K562 (cell line): ENCODE results near the gene RALGAPB. TPM values are rescaled to one million over a fixed set of nuclear protein-coding genes. Genes with fewer than 3 reads are reported as not detected.
A peak's percentile ranks its signal among the peaks of the same experiment; 100 is the strongest.

Source experiments
- BRD4 ChIP-seq: fragments of 200-600 bp; sonication (generic); IDR thresholded peaks from 2 replicates; pipeline ENCODE4 v1.6.1; 2017; ENCODE audit warnings: inconsistent platforms
- CAMTA2 ChIP-seq: fragments of 250-450 bp; sonication (Bioruptor Pico); conservative IDR thresholded peaks from 2 replicates; pipeline ENCODE4 v1.5.1; 2022
- CBFB ChIP-seq: sonication (generic); formaldehyde crosslinking; IDR thresholded peaks from 2 replicates; pipeline ENCODE4 v1.4.0; 2020; ENCODE audit warnings: mild to moderate bottlenecking, missing genetic modification reagents
- ELK3 ChIP-seq: fragments of 450-650 bp; formaldehyde crosslinking; IDR thresholded peaks from 2 replicates; pipeline ENCODE4 v1.4.0; 2020; ENCODE audit warnings: mild to moderate bottlenecking
- GATAD2B ChIP-seq: fragments of 450-650 bp; IDR thresholded peaks from 2 replicates; pipeline ENCODE4 v1.6.1; 2017; ENCODE audit warnings: mild to moderate bottlenecking, borderline replicate concordance
- HDGF ChIP-seq: fragments of 450-650 bp; IDR thresholded peaks from 2 replicates; pipeline ENCODE4 v1.6.1; 2016
- IFI16 ChIP-seq: fragments of 250-450 bp; sonication (Bioruptor Pico); IDR thresholded peaks from 2 replicates; pipeline ENCODE4 v2.1.2; 2022; ENCODE audit warnings: mild to moderate bottlenecking, inconsistent platforms
- LARP7 ChIP-seq: fragments of 450-650 bp; IDR thresholded peaks from 2 replicates; pipeline ENCODE4 v1.6.1; 2016
- MED1 ChIP-seq: sonication (generic); formaldehyde crosslinking; IDR thresholded peaks from 2 replicates; pipeline ENCODE4 v1.8.1; 2023; ENCODE audit warnings: missing genetic modification reagents, borderline replicate concordance
- POLR2H ChIP-seq: IDR thresholded peaks from 2 replicates; pipeline ENCODE4 v1.6.1; 2016; ENCODE audit warnings: missing genetic modification characterization, low read depth, mild to moderate bottlenecking, control low read depth, missing compliant biosample characterization, moderate library complexity
- RBM34 ChIP-seq: fragments of 200-400 bp; formaldehyde crosslinking; IDR thresholded peaks from 2 replicates; pipeline ENCODE4 v1.6.1; 2018; ENCODE audit warnings: low read length, borderline replicate concordance; ENCODE audit not compliant: insufficient read depth
- SETDB1 ChIP-seq: IDR thresholded peaks from one replicate; pipeline ENCODE4 v1.6.1; 2012; ENCODE audit warnings: low read length, control low read depth, inconsistent platforms
- SREBF1 ChIP-seq: fragments of 150-350 bp; IDR thresholded peaks from 2 replicates; pipeline ENCODE4 v1.6.1; 2014; ENCODE audit warnings: antibody characterized with exemption, low read depth, low read length, borderline replicate concordance
- TBP ChIP-seq: optimal IDR thresholded peaks from 2 replicates; pipeline ENCODE3; 2011; ENCODE audit warnings: low read depth, low read length, improper control_type of control experiment
- TCF7 ChIP-seq: sonication (generic); IDR thresholded peaks from 2 replicates; pipeline ENCODE4 v1.6.1; 2016; ENCODE audit warnings: antibody characterized with exemption, borderline replicate concordance
- TRIM28 ChIP-seq: fragments of 450-650 bp; IDR thresholded peaks from 2 replicates; pipeline ENCODE4 v1.6.1; 2017
- XRCC4 ChIP-seq: IDR thresholded peaks from one replicate; pipeline ENCODE4 v1.6.1; 2011; ENCODE audit not compliant: insufficient read depth, insufficient read length; ENCODE audit errors: extremely low read depth
- ZKSCAN1 ChIP-seq: fragments of 150-350 bp; IDR thresholded peaks from 2 replicates; pipeline ENCODE4 v1.6.1; 2016; ENCODE audit warnings: low read depth, low read length
- ZNF232 ChIP-seq: sonication (generic); formaldehyde crosslinking; IDR thresholded peaks from 2 replicates; pipeline ENCODE4 v1.8.0; 2022; ENCODE audit warnings: mild to moderate bottlenecking, missing genetic modification reagents
- ZNF24 ChIP-seq: fragments of 450-650 bp; IDR thresholded peaks from 2 replicates; pipeline ENCODE4 v1.6.1; 2016
- ZNF584 ChIP-seq: fragments of 200-800 bp; sonication (Bioruptor generic); IDR thresholded peaks from 2 replicates; pipeline ENCODE4 v1.6.1; 2016; ENCODE audit warnings: low read depth, mild to moderate bottlenecking, missing genetic modification characterization, missing compliant biosample characterization
- ZNF589 ChIP-seq: fragments of 200-800 bp; sonication (Bioruptor generic); IDR thresholded peaks from 2 replicates; pipeline ENCODE4 v1.6.1; 2016; ENCODE audit warnings: low read depth, missing genetic modification characterization, missing compliant biosample characterization
- ZZZ3 ChIP-seq: fragments of 450-650 bp; IDR thresholded peaks from 2 replicates; pipeline ENCODE4 v1.6.1; 2016; ENCODE audit warnings: antibody characterized with exemption, mild to moderate bottlenecking, moderate library complexity
- polyA plus RNA-seq, 8 experiments: library from polyadenylated mRNA; depleted of rRNA in 4 of 8; stranded (reverse) in 5 of 8; unstranded in 3 of 8; fragments of >200 nt; fragmentation: Nextera tagmentation in 2 of 8; fragmentation: Illumina TruSeq in 1 of 8; extraction: Ambion mirVana in 2 of 8; extraction: Trizol in 1 of 8; gene quantifications; 2 replicates each; pipeline versions ENCODE4 v1.2.1 to v1.2.3, GENCODE V29; 2011 to 2014; ENCODE audit warnings: inconsistent platforms in 1 of 8, missing spikeins in 1 of 8
- total RNA-seq, 7 experiments: library from RNA; depleted of rRNA in 6 of 7; stranded (reverse); fragments of >200 nt in 6 of 7; fragmentation: Illumina TruSeq in 2 of 7; extraction: Trizol in 2 of 7; gene quantifications; 2 replicates each; pipeline versions ENCODE4 v1.2.1 to v1.2.3, GENCODE V29; 2011 to 2021; ENCODE audit warnings: low replicate concordance in 1 of 7
- TF ChIP-seq, protein P1 (sequence below): IDR thresholded peaks from 2 replicates; pipeline ENCODE4 v1.6.1; 2011; ENCODE audit not compliant: insufficient read length; ENCODE audit errors: extremely low read depth
- TF ChIP-seq, protein P2 (sequence below): fragments of 250-450 bp; sonication (Bioruptor Pico); IDR thresholded peaks from 2 replicates; pipeline ENCODE4 v1.6.1; 2021; ENCODE audit warnings: mild to moderate bottlenecking
- TF ChIP-seq, protein P3 (sequence below): sonication (generic); formaldehyde crosslinking; IDR thresholded peaks from 2 replicates; pipeline ENCODE4 v1.8.1; 2023; ENCODE audit warnings: mild to moderate bottlenecking, missing genetic modification reagents

Gene RALGAPB
- total and polyA plus RNA-seq, 9 of the 15 experiments (the other 6 are each of a cell fraction or from before 2014, with no cell fraction given): 4.3 to 25.6 (median 13.6) TPM

DNA sequence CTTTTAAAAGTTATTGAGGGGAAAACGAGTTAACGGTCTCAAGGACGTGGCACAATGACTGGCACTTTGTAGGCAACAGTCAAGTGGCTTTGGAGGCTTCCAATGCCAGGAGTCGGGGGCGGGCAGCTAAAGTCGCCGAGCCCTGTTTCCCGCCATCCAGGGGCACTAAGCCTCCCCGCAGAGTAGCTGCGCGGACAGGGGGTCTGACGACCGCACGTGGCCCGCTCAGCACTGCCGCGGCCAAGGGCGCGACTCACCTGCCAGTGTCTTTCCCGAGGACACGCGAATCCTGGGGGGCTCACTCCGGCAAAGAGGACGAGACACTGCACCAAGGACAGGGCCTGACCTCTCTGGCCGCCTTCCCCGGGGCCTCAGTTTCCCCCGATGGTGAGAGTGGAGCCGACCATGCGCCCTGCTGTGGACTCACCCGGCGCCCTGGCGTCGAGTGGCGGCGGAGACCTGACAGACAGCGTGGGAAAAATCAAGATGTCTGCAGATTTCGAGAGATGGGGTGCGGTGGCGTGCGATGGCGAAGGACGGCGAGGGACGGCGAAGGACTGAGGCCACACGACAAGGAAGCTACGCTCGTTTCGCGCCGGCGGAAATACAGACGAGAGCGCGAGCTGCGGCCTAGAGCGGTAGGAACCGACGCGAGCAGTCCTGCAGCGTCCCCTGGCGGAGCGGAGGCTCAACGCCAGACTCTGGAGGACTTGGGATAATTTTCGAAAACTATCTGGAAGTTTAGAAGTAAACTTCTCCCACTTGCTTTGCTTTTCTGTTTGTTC lies 37.7 kb upstream of the RALGAPB start, which contains the start of gene SNHG17 (continued):
- no peak for TF ChIP-seq RBM34
- TF ChIP-seq, protein P1, sequence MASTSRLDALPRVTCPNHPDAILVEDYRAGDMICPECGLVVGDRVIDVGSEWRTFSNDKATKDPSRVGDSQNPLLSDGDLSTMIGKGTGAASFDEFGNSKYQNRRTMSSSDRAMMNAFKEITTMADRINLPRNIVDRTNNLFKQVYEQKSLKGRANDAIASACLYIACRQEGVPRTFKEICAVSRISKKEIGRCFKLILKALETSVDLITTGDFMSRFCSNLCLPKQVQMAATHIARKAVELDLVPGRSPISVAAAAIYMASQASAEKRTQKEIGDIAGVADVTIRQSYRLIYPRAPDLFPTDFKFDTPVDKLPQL: peak; percentile 79
- peak; percentile 61 for TF ChIP-seq SETDB1
- TF ChIP-seq ZKSCAN1: no peak; the same call in 1 of the 2 replicates
- peak; percentile 97 for TF ChIP-seq ZZZ3
- no peak for TF ChIP-seq ZNF584 (CRISPR knock-in tag)
- TF ChIP-seq, protein P2, sequence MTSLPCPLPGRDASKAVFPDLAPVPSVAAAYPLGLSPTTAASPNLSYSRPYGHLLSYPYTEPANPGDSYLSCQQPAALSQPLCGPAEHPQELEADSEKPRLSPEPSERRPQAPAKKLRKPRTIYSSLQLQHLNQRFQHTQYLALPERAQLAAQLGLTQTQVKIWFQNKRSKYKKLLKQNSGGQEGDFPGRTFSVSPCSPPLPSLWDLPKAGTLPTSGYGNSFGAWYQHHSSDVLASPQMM (CRISPR knock-in tag): no peak
- TF ChIP-seq SREBF1: no peak
- peak; percentile 96 for TF ChIP-seq POLR2H (tag)
- TF ChIP-seq ZNF24: peak; percentile 64
- peak; percentile 94 for TF ChIP-seq BRD4
- peak; percentile 91 for TF ChIP-seq GATAD2B
- peak; percentile 84; the same call in 1 of the 2 replicates for TF ChIP-seq ZNF232 (CRISPR knock-in tag)
- no peak for TF ChIP-seq IFI16 (CRISPR knock-in tag)
- TF ChIP-seq XRCC4: no peak
- TF ChIP-seq ELK3 (CRISPR knock-in tag): no peak
- TF ChIP-seq, protein P3, sequence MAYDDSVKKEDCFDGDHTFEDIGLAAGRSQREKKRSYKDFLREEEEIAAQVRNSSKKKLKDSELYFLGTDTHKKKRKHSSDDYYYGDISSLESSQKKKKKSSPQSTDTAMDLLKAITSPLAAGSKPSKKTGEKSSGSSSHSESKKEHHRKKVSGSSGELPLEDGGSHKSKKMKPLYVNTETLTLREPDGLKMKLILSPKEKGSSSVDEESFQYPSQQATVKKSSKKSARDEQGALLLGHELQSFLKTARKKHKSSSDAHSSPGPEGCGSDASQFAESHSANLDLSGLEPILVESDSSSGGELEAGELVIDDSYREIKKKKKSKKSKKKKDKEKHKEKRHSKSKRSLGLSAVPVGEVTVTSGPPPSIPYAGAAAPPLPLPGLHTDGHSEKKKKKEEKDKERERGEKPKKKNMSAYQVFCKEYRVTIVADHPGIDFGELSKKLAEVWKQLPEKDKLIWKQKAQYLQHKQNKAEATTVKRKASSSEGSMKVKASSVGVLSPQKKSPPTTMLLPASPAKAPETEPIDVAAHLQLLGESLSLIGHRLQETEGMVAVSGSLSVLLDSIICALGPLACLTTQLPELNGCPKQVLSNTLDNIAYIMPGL (CRISPR knock-in tag): peak; percentile 99
- TF ChIP-seq HDGF: no peak
- 0 out of 2 replicates have a peak, but pooled peaks have one; percentile 36 for TF ChIP-seq TRIM28
- peak; percentile 90; the same call in 1 of the 2 replicates for TF ChIP-seq LARP7
- TF ChIP-seq ZNF589: no peak
- TF ChIP-seq TBP: peak; percentile 99
- TF ChIP-seq CBFB (CRISPR knock-in tag): no peak
- peak; percentile 76; the same call in 1 of the 2 replicates for TF ChIP-seq MED1 (CRISPR knock-in tag)
- no peak for TF ChIP-seq CAMTA2 (CRISPR knock-in tag)
- peak; percentile 68; the same call in 1 of the 2 replicates for TF ChIP-seq TCF7
